Measurements from ENCODE around the gene LANCL2. TPM values are rescaled to one million over a fixed set of nuclear protein-coding genes. Genes with fewer than 3 reads are reported as not detected.

LANCL2 gene
- total and polyA plus RNA-seq, 4 donors: 6.2 to 11.9 (median 10.8) TPM

- Histone ChIP-seq H3K27me3 (ENCODE audit: control insufficient read depth in 4 of 4, insufficient read depth in 4 of 4, low read length in 3 of 4) (no peaks in the 10 kb centered on the region), H3K4me1 (ENCODE audit: control insufficient read depth in 4 of 4, insufficient read depth in 4 of 4, low read length in 3 of 4) (peaks cover 3 to 23% (median 21%) of the 10 kb centered on the region in 4 donors), H3K9me3 (ENCODE audit: control insufficient read depth in 4 of 4, low read length in 3 of 4) (no peaks in the 10 kb centered on the region), H3K27ac (ENCODE audit: low read depth in 1 of 2, low read length in 2 of 2) (peak overlapping the region; percentile 91 to 95), H3K36me3 (ENCODE audit: control insufficient read depth in 4 of 4, insufficient read depth in 3 of 4, low read depth in 1 of 4, low read length in 3 of 4) (no peaks in the 10 kb centered on the region), H3K4me3 (ENCODE audit: low read depth in 1 of 3, low read length in 3 of 3) (peak overlapping the region; percentile 86 to 97 (median 96)), H3K9ac (ENCODE audit: low read depth in 1 of 2, low read length in 2 of 2) (peak overlapping the region; percentile 85 to 98)
- under 1% methylated on average over 101 of the region's 101 CpGs for WGBS
- peak; percentile 93 for DNase-seq (ENCODE audit: low spot score)
- TF ChIP-seq RAD21 (IDR thresholded peaks at IDR 0.05) (peak in 1 of 2 donors; percentile 39), TAF1 (conservative IDR thresholded peaks at IDR 0.05) (no peak), FOXA1 (IDR thresholded peaks at IDR 0.05) (peak; percentile 3), GABPA (IDR thresholded peaks at IDR 0.05 in 1 of 2, conservative IDR thresholded peaks at IDR 0.05 in 1 of 2) (peak in 1 of 2 donors; percentile 84), YY1 (IDR thresholded peaks at IDR 0.05) (peak; percentile 90), ATF3 (IDR thresholded peaks at IDR 0.05) (no peak), SP1 (IDR thresholded peaks at IDR 0.05) (peak; percentile 51)
These were observed 731 bp downstream of the LANCL2 start for GRCh38 chr7:55365675-55366460.

- H3K4me1 ChIP-seq (ENCODE audit: control insufficient read depth in 4 of 4, insufficient read depth in 4 of 4, low read length in 3 of 4): peaks cover 3 to 23% (median 21%) of the 10 kb centered on the region in 4 donors
- WGBS: under 1% methylated on average over 32 of the region's 32 CpGs
- H3K9ac ChIP-seq (ENCODE audit: low read depth in 1 of 2, low read length in 2 of 2): peak overlapping the region; percentile 85 to 98
- peak overlapping the region; percentile 86 to 97 (median 96) for H3K4me3 ChIP-seq (ENCODE audit: low read depth in 1 of 3, low read length in 3 of 3)
- H3K9me3 ChIP-seq (ENCODE audit: control insufficient read depth in 4 of 4, low read length in 3 of 4): no peaks in the 10 kb centered on the region
- H3K36me3 ChIP-seq (ENCODE audit: control insufficient read depth in 4 of 4, insufficient read depth in 3 of 4, low read depth in 1 of 4, low read length in 3 of 4): no peaks in the 10 kb centered on the region
- peak; percentile 46 for DNase-seq (ENCODE audit: low spot score)
- peak overlapping the region; percentile 91 to 95 for H3K27ac ChIP-seq (ENCODE audit: low read depth in 1 of 2, low read length in 2 of 2)
- TF ChIP-seq HNF4G (IDR thresholded peaks at IDR 0.05) (no peak), MAX (IDR thresholded peaks at IDR 0.05) (no peak), TAF1 (conservative IDR thresholded peaks at IDR 0.05) (peak; percentile 55)
- no peaks in the 10 kb centered on the region for H3K27me3 ChIP-seq (ENCODE audit: control insufficient read depth in 4 of 4, insufficient read depth in 4 of 4, low read length in 3 of 4)
These were observed 1.4 kb downstream of the LANCL2 start for GRCh38 chr7:55366461-55367070.

GRCh38 chr7:55367283-55367840 lies 2.2 kb downstream of the LANCL2 start:
- H3K9ac ChIP-seq (ENCODE audit: low read depth in 1 of 2, low read length in 2 of 2): peak overlapping the region in 1 of 2 donors; percentile 98
- 94% methylated on average over 19 of the region's 19 CpGs for WGBS
- no peaks in the 10 kb centered on the region for H3K36me3 ChIP-seq (ENCODE audit: control insufficient read depth in 4 of 4, insufficient read depth in 3 of 4, low read depth in 1 of 4, low read length in 3 of 4)
- DNase-seq (ENCODE audit: low spot score): no peak
- peak overlapping the region in 2 of 3 donors; percentile 86 to 96 for H3K4me3 ChIP-seq (ENCODE audit: low read depth in 1 of 3, low read length in 3 of 3)
- TF ChIP-seq GABPA (IDR thresholded peaks at IDR 0.05 in 1 of 2, conservative IDR thresholded peaks at IDR 0.05 in 1 of 2) (no peak), RAD21 (IDR thresholded peaks at IDR 0.05) (no peak), ZBTB33 (IDR thresholded peaks at IDR 0.05) (no peak)
- no peaks in the 10 kb centered on the region for H3K9me3 ChIP-seq (ENCODE audit: control insufficient read depth in 4 of 4, low read length in 3 of 4)
- no peaks in the 10 kb centered on the region for H3K27me3 ChIP-seq (ENCODE audit: control insufficient read depth in 4 of 4, insufficient read depth in 4 of 4, low read length in 3 of 4)
- H3K4me1 ChIP-seq (ENCODE audit: control insufficient read depth in 4 of 4, insufficient read depth in 4 of 4, low read length in 3 of 4): peaks cover 3 to 23% (median 21%) of the 10 kb centered on the region in 4 donors
- no peak overlapping the region for H3K27ac ChIP-seq (ENCODE audit: low read depth in 1 of 2, low read length in 2 of 2)
